Spleen (tissue), 11 donors: Measurements from ENCODE around the gene MAMLD1. TPM values are rescaled to one million over a fixed set of nuclear protein-coding genes. Genes with fewer than 3 reads are reported as not detected.

Experiments used
- DNase-seq: peaks from one replicate; pipeline ENCODE4 v3.0.0-alpha.2; 2020
- H3K27ac ChIP-seq, 8 donors: fragments of 200-600 bp; sonication (generic) in 7 of 8; 1 replicate in 4 of 8; 2 replicates in 4 of 8; pipeline versions ENCODE4 v1.5.0 to v1.8.0; 2016 to 2021; ENCODE audit warnings: inconsistent platforms in 4 of 8, mild to moderate bottlenecking in 4 of 8, moderate library complexity in 1 of 8
- H3K27me3 ChIP-seq, 7 donors: fragments of 200-600 bp; sonication (generic) in 6 of 7; replicated peaks in 1 of 7; 1 replicate in 4 of 7; 2 replicates in 3 of 7; pipeline versions ENCODE4 v1.5.0 to v1.8.0; 2016 to 2021; ENCODE audit warnings: inconsistent platforms in 3 of 7, mild to moderate bottlenecking in 1 of 7
- H3K36me3 ChIP-seq, 6 donors: fragments of 200-600 bp; sonication (generic) in 5 of 6; 1 replicate in 4 of 6; 2 replicates in 2 of 6; pipeline versions ENCODE4 v1.5.0 to v1.8.0; 2016 to 2021; ENCODE audit warnings: inconsistent platforms in 2 of 6
- H3K4me1 ChIP-seq, 6 donors: fragments of 200-600 bp; sonication (generic) in 5 of 6; 1 replicate in 3 of 6; 2 replicates in 3 of 6; pipeline versions ENCODE4 v1.5.0 to v1.8.0; 2016 to 2021; ENCODE audit warnings: inconsistent platforms in 3 of 6
- H3K4me3 ChIP-seq, 8 donors: fragments of 200-600 bp; sonication (generic) in 7 of 8; 1 replicate in 4 of 8; 2 replicates in 4 of 8; pipeline versions ENCODE4 v1.5.0 to v1.8.0; 2016 to 2021; ENCODE audit warnings: inconsistent platforms in 4 of 8, mild to moderate bottlenecking in 4 of 8, moderate library complexity in 2 of 8
- H3K9me3 ChIP-seq, 8 donors: fragments of 200-600 bp; sonication (generic) in 7 of 8; 1 replicate in 4 of 8; 2 replicates in 4 of 8; pipeline versions ENCODE4 v1.5.0 to v1.8.0; 2016 to 2021; ENCODE audit warnings: inconsistent platforms in 4 of 8
- CTCF ChIP-seq, 11 experiments: fragments of 200-600 bp in 7 of 11; fragments of 450-650 bp in 4 of 11; sonication (generic) in 4 of 11; IDR thresholded peaks in 8 of 11; conservative IDR thresholded peaks in 3 of 11; 1 replicate in 7 of 11; 2 replicates in 4 of 11; pipeline versions ENCODE4 v1.4.0 to v1.8.0; 2016 to 2021; ENCODE audit warnings: antibody characterized with exemption in 11 of 11, inconsistent platforms in 4 of 11, mild to moderate bottlenecking in 1 of 11
- POLR2A ChIP-seq, 3 donors: fragments of 450-650 bp; IDR thresholded peaks; one replicate each; pipeline ENCODE4 v1.5.1; 2017; ENCODE audit warnings: antibody characterized with exemption in 3 of 3, mild to moderate bottlenecking in 1 of 3
- POLR2AphosphoS5 ChIP-seq, 3 donors: sonication (generic); formaldehyde crosslinking; IDR thresholded peaks; one replicate each; pipeline ENCODE4 v1.5.1; 2017; ENCODE audit warnings: antibody characterized with exemption in 3 of 3
- WGBS, 5 donors: extraction: QIAGEN DNeasy Blood & Tissue Kit in 3 of 5; methylation state at CpG; one replicate each; pipeline versions ENCODE4 v1.1.5 to v1.1.7; 2013 to 2018; 5-methylcytosine and 5-hydroxymethylcytosine counted together
- intact Hi-C: fragments of 100-400 bp; cut with DNase I; formaldehyde crosslinking; loops from one replicate; pipeline ENCODE4 v1.15.0; 2023; ENCODE audit warnings: low total_unique reads
- polyA plus RNA-seq, 3 donors: library from polyadenylated mRNA; stranded (reverse); fragments of 200-250 nt; gene quantifications; one replicate each; pipeline ENCODE4 v1.2.1, GENCODE V29; 2013
- total RNA-seq, 7 donors: library from RNA; depleted of rRNA in 3 of 7; stranded (reverse); fragments of >200 nt in 3 of 7; fragmentation: NEBNext Ultra II Directional in 4 of 7; extraction: Animal tissue kit (Norgen Biotek cat#: 25700) in 4 of 7; gene quantifications; one replicate each; pipeline versions ENCODE4 v1.1.0 to v1.2.1, GENCODE V29; 2016 to 2021
- donor health status: healthy with polysubstance abuse.
- donor health status: DM: no; HTN: no; CAD: no; lungs with moderate emphysema.
- donor health status: DM: no; HTN: no; CAD: no.
- donor health status: Bipolar disorder and iron deficiency.
- donor health status: healthy.
- donor health status: DM: no; HTN: no; CAD: no.
- donor health status: DM: yes; HTN: yes; CAD: no.

The MAMLD1 gene
- total and polyA plus RNA-seq, 10 donors = 1.2 to 7.3 (median 3.7) TPM

GRCh38 chrX:150456466-150456865 lies 93.3 kb downstream of the MAMLD1 start:
- H3K27ac ChIP-seq = no peak overlapping the region
- no peaks in the 10 kb centered on the region for H3K27me3 ChIP-seq
- 49 to 70% (median 64%) methylated on average over 4 to 6 of the region's 6 CpGs for WGBS, 5 donors
- no peaks in the 10 kb centered on the region for H3K4me1 ChIP-seq
- intact Hi-C loops = no loop called here
- no peaks in the 10 kb centered on the region for H3K9me3 ChIP-seq
- no peak overlapping the region for H3K4me3 ChIP-seq
- TF ChIP-seq POLR2AphosphoS5 (IDR thresholded peaks at IDR 0.05) (no peak), CTCF (IDR thresholded peaks at IDR 0.05 in 8 of 11, conservative IDR thresholded peaks at IDR 0.05 in 3 of 11) (no peak), POLR2A (IDR thresholded peaks at IDR 0.05) (no peak)
- no peaks in the 10 kb centered on the region for H3K36me3 ChIP-seq
- no peak for DNase-seq

GRCh38 chrX:150456941-150457340 lies 93.8 kb downstream of the MAMLD1 start:
- Histone ChIP-seq H3K27me3 (no peaks in the 10 kb centered on the region), H3K9me3 (no peaks in the 10 kb centered on the region), H3K4me3 (no peak overlapping the region), H3K36me3 (no peaks in the 10 kb centered on the region), H3K27ac (no peak overlapping the region), H3K4me1 (no peaks in the 10 kb centered on the region)
- WGBS, 5 donors = 73 to 100% (median 94%) methylated on average over 1 of the region's 1 CpG; no CpG with 5 or more reads in 1 of the 5 donors
- DNase-seq = no peak
- intact Hi-C loops = no loop called here
- TF ChIP-seq CTCF (IDR thresholded peaks at IDR 0.05 in 8 of 11, conservative IDR thresholded peaks at IDR 0.05 in 3 of 11) = no peak
- no peak for TF ChIP-seq POLR2A (IDR thresholded peaks at IDR 0.05)
- no peak for TF ChIP-seq POLR2AphosphoS5 (IDR thresholded peaks at IDR 0.05)

DNA sequence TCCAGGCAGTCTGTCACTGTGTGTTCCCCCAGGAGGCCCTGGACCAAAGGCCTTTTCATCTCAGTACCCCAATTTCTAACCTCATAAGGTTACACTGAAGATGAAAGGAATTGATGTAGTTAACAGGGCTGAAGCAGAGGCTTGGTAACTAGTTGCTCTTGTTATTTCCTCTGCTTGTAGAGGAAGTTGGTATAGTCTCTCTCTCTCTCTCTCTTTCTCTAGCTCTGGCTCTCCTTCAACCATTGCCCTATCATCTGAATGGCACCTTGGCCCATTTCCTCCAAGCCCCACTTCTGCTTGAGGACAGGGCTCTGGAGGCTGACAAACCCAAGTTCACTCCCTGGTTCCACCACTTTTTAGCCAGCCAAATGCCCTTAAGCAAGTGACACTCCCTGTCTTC lies 96.1 kb downstream of the MAMLD1 start:
- Histone ChIP-seq H3K9me3 (no peaks in the 10 kb centered on the region), H3K27ac (no peak overlapping the region), H3K27me3 (no peaks in the 10 kb centered on the region), H3K4me1 (no peaks in the 10 kb centered on the region), H3K4me3 (no peak overlapping the region), H3K36me3 (no peaks in the 10 kb centered on the region)
- intact Hi-C loops = no loop called here
- TF ChIP-seq POLR2A (IDR thresholded peaks at IDR 0.05) (no peak), POLR2AphosphoS5 (IDR thresholded peaks at IDR 0.05) (no peak), CTCF (IDR thresholded peaks at IDR 0.05 in 8 of 11, conservative IDR thresholded peaks at IDR 0.05 in 3 of 11) (no peak)
- no peak for DNase-seq

DNA sequence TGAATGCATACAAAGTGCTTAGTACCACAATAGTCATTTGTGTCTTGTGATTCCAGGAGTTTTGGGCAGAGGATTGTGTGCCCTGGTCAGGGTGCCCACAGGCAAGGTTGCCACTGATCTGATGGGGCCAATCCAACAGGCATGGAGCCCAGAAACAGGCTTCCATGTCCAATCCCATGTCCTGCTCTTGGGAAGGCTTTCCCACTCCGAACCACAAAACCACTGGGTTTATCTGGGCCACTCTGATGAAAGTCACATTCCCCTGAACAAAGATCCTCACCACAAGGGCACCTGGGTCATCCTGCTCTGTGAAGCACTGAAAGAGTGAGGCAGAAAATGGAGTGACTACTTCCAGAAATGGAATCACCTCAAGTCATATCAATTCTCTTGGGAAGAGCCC lies 96.9 kb downstream of the MAMLD1 start:
- no peaks in the 10 kb centered on the region for H3K36me3 ChIP-seq
- intact Hi-C loops = no loop called here
- WGBS, 5 donors = 81 to 88% (median 85%) methylated on average over 1 of the region's 1 CpG; no CpG with 5 or more reads in 1 of the 5 donors
- no peak for TF ChIP-seq POLR2A (IDR thresholded peaks at IDR 0.05)
- TF ChIP-seq CTCF (IDR thresholded peaks at IDR 0.05 in 8 of 11, conservative IDR thresholded peaks at IDR 0.05 in 3 of 11) = no peak
- TF ChIP-seq POLR2AphosphoS5 (IDR thresholded peaks at IDR 0.05) = no peak
- H3K4me3 ChIP-seq = no peak overlapping the region
- no peaks in the 10 kb centered on the region for H3K9me3 ChIP-seq
- no peaks in the 10 kb centered on the region for H3K4me1 ChIP-seq
- no peaks in the 10 kb centered on the region for H3K27me3 ChIP-seq
- no peak for DNase-seq
- no peak overlapping the region for H3K27ac ChIP-seq
